ENCODE measurements around the gene UBE2QL1. TPM values are rescaled to one million over a fixed set of nuclear protein-coding genes. Genes with fewer than 3 reads are reported as not detected.
A peak's percentile ranks its signal among the peaks of the same experiment; 100 is the strongest.

Gene UBE2QL1
- total RNA-seq, 1 donor from 2014 or later, result 0.17 TPM

- Histone ChIP-seq H3K36me3 (ENCODE audit: control insufficient read depth, insufficient read depth, low read length) (no peaks in the 10 kb centered on the region), H3K4me3 (ENCODE audit: low read depth, low read length) (no peak overlapping the region), H3K27me3 (ENCODE audit: control insufficient read depth, insufficient read depth, low read length) (no peaks in the 10 kb centered on the region)
- TF ChIP-seq CTCF (IDR thresholded peaks at IDR 0.05; ENCODE audit: insufficient read depth, low read length, poor library complexity, severe bottlenecking), result no peak
- DNase-seq (ENCODE audit: low read depth), result no peak
These were observed 17.2 kb upstream of the UBE2QL1 start for GRCh38 chr5:6431214-6432195.

GRCh38 chr5:6432206-6432605 is 16.5 kb upstream of the UBE2QL1 start:
- DNase-seq (ENCODE audit: low read depth), result no peak
- Histone ChIP-seq H3K27me3 (ENCODE audit: control insufficient read depth, insufficient read depth, low read length) (no peaks in the 10 kb centered on the region), H3K36me3 (ENCODE audit: control insufficient read depth, insufficient read depth, low read length) (no peaks in the 10 kb centered on the region), H3K4me3 (ENCODE audit: low read depth, low read length) (no peak overlapping the region)
- TF ChIP-seq CTCF (IDR thresholded peaks at IDR 0.05; ENCODE audit: insufficient read depth, low read length, poor library complexity, severe bottlenecking), result no peak

- H3K4me3 ChIP-seq (ENCODE audit: low read depth, low read length), result no peak overlapping the region
- no peaks in the 10 kb centered on the region for H3K36me3 ChIP-seq (ENCODE audit: control insufficient read depth, insufficient read depth, low read length)
- DNase-seq (ENCODE audit: low read depth), result no peak
- no peaks in the 10 kb centered on the region for H3K27me3 ChIP-seq (ENCODE audit: control insufficient read depth, insufficient read depth, low read length)
- no peak for TF ChIP-seq CTCF (IDR thresholded peaks at IDR 0.05; ENCODE audit: insufficient read depth, low read length, poor library complexity, severe bottlenecking)
These were observed 13.9 kb upstream of the UBE2QL1 start for GRCh38 chr5:6434731-6435130.

- DNase-seq (ENCODE audit: low read depth), result no peak
- Histone ChIP-seq H3K27me3 (ENCODE audit: control insufficient read depth, insufficient read depth, low read length) (no peaks in the 10 kb centered on the region), H3K36me3 (ENCODE audit: control insufficient read depth, insufficient read depth, low read length) (no peaks in the 10 kb centered on the region), H3K4me3 (ENCODE audit: low read depth, low read length) (no peak overlapping the region)
- TF ChIP-seq CTCF (IDR thresholded peaks at IDR 0.05; ENCODE audit: insufficient read depth, low read length, poor library complexity, severe bottlenecking), result peak; percentile 38
These were observed 13.3 kb upstream of the UBE2QL1 start for GRCh38 chr5:6435356-6435755.

GRCh38 chr5:6436715-6437331 is 11.8 kb upstream of the UBE2QL1 start:
- no peak for TF ChIP-seq CTCF (IDR thresholded peaks at IDR 0.05; ENCODE audit: insufficient read depth, low read length, poor library complexity, severe bottlenecking)
- DNase-seq (ENCODE audit: low read depth), result no peak
- H3K4me3 ChIP-seq (ENCODE audit: low read depth, low read length), result no peak overlapping the region
- no peaks in the 10 kb centered on the region for H3K36me3 ChIP-seq (ENCODE audit: control insufficient read depth, insufficient read depth, low read length)
- no peaks in the 10 kb centered on the region for H3K27me3 ChIP-seq (ENCODE audit: control insufficient read depth, insufficient read depth, low read length)
